Parathyroid adenoma (tissue), 2 donors: ENCODE data around the gene ABLIM1.

Source experiments
- H2AFZ ChIP-seq: fragments of 300-600 bp; sonication (generic); one replicate; pipeline ENCODE4 v1.7.0; 2017; ENCODE audit warnings: antibody characterized with exemption, mild to moderate bottlenecking
- H3K27ac ChIP-seq: fragments of 300-600 bp; sonication (generic); one replicate; pipeline ENCODE4 v1.7.0; 2017
- H3K27me3 ChIP-seq: fragments of 300-600 bp; sonication (generic); one replicate; pipeline ENCODE4 v1.7.0; 2017; ENCODE audit warnings: low read length; ENCODE audit not compliant: control insufficient read depth, insufficient read depth
- H3K36me3 ChIP-seq: fragments of 300-600 bp; sonication (generic); one replicate; pipeline ENCODE4 v1.7.0; 2017; ENCODE audit warnings: low read length; ENCODE audit not compliant: control insufficient read depth, insufficient read depth
- H3K4me1 ChIP-seq: fragments of 300-600 bp; sonication (generic); one replicate; pipeline ENCODE4 v1.7.0; 2017; ENCODE audit warnings: control low read depth
- H3K4me2 ChIP-seq: fragments of 300-600 bp; sonication (generic); one replicate; pipeline ENCODE4 v1.7.0; 2017; ENCODE audit warnings: low read length
- H3K4me3 ChIP-seq: fragments of 300-600 bp; sonication (generic); one replicate; pipeline ENCODE4 v1.7.0; 2017; ENCODE audit warnings: low read depth, low read length
- H3K79me2 ChIP-seq: fragments of 300-600 bp; sonication (generic); one replicate; pipeline ENCODE4 v1.7.0; 2017; ENCODE audit warnings: control low read depth
- H3K9ac ChIP-seq: fragments of 300-600 bp; sonication (generic); one replicate; pipeline ENCODE4 v1.7.0; 2017; ENCODE audit warnings: mild to moderate bottlenecking
- H3K9me3 ChIP-seq: fragments of 300-600 bp; sonication (generic); one replicate; pipeline ENCODE4 v1.7.0; 2017; ENCODE audit warnings: low read length; ENCODE audit not compliant: control insufficient read depth
- TF ChIP-seq, protein P1 (sequence below): fragments of 300-600 bp; sonication (generic); IDR thresholded peaks from one replicate; pipeline ENCODE4 v1.7.0; 2017; ENCODE audit warnings: antibody characterized with exemption, mild to moderate bottlenecking
- donor health status: primary hyperparathyroidism.

Gene ABLIM1

DNA sequence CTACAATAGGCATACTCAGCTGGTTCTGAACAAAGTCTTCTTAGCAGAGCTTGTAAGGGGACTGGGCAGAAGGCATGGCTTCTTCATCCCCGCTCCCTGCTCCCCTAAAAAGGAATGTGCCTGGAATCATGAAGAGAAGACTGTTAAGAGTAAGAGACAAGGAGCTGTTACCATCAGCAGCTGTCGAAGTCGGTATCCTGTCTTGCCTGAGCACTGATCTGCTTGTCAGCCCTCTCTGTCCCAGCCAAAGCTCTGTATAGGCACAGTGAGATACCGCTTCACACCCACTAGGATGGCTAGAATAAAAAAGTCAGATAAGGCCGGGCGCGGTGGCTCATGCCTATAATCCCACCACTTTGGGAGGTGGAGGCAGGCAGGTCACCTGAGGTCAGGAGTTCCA, 2.4 kb downstream of the ABLIM1 start:
- TF ChIP-seq, protein P1, sequence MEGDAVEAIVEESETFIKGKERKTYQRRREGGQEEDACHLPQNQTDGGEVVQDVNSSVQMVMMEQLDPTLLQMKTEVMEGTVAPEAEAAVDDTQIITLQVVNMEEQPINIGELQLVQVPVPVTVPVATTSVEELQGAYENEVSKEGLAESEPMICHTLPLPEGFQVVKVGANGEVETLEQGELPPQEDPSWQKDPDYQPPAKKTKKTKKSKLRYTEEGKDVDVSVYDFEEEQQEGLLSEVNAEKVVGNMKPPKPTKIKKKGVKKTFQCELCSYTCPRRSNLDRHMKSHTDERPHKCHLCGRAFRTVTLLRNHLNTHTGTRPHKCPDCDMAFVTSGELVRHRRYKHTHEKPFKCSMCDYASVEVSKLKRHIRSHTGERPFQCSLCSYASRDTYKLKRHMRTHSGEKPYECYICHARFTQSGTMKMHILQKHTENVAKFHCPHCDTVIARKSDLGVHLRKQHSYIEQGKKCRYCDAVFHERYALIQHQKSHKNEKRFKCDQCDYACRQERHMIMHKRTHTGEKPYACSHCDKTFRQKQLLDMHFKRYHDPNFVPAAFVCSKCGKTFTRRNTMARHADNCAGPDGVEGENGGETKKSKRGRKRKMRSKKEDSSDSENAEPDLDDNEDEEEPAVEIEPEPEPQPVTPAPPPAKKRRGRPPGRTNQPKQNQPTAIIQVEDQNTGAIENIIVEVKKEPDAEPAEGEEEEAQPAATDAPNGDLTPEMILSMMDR: no peak
- Histone ChIP-seq H3K9me3 (no peaks in the 10 kb centered on the region), H3K36me3 (no peaks in the 10 kb centered on the region), H3K9ac (no peak overlapping the region), H2AFZ (no peak overlapping the region), H3K79me2 (peaks cover 5% of the 10 kb centered on the region), H3K27me3 (no peaks in the 10 kb centered on the region), H3K4me1 (peaks cover 7% of the 10 kb centered on the region), H3K4me2 (peak overlapping the region; percentile 31), H3K27ac (no peak overlapping the region), H3K4me3 (no peak overlapping the region)

DNA sequence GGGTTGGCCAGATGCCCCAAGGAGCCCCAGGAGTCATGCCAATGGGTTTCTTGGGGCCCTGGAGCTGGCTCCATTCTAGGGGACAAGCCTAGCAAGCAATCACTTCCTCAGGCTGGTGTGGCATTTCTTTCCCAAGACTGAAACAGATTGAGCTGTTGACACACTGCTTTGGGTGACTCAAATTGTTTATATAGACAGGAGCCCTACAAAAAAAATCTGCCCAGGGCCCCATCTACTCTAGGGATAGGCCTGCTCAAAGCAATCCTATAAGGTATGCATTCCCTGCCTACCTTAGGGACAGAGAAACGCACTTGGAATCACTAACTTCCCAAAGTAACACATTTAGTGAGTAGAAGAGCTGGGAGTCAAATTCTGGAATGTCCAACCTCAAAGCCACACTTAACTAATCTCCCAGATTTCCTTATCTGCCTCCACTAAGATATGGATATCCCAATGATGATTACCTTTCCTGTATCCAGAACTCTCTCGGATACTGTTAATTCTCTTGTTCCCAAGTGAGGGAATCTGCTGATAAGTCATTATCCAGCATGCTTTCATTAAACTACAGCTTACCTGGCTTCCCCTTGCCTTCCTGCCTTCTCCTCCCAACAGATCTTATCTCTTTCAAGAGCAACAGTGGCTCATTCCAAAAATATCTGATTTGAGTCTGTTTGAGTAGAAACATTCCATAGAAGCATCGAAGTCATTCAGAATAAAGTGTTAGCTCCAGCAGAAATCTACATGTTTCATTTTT, 3.1 kb downstream of the ABLIM1 start:
- TF ChIP-seq, protein P1: no peak
- Histone ChIP-seq H2AFZ (no peak overlapping the region), H3K36me3 (no peaks in the 10 kb centered on the region), H3K79me2 (peaks cover 5% of the 10 kb centered on the region), H3K27ac (no peak overlapping the region), H3K9me3 (no peaks in the 10 kb centered on the region), H3K27me3 (no peaks in the 10 kb centered on the region), H3K4me1 (peaks cover 7% of the 10 kb centered on the region), H3K4me3 (no peak overlapping the region), H3K9ac (no peak overlapping the region), H3K4me2 (peak overlapping the region; percentile 31)

DNA sequence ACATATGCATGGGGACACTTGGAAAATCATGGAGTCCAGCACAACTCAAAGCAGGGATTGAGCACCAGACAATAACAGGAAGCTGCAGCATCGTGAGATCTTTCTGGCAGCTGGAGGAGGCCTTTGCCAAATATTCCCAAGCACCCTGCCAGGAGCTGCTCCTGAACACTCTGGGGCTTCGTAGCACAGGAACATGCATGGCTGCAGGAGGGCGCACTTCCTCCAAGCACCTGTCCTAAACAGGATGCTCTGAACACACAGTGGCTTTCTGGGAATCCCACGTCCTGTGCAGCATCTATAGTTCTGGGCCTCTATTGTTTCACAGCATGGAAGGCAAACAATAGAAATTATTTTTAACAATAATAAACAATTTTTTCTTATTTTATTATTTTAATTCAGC, 4.1 kb downstream of the ABLIM1 start:
- Histone ChIP-seq H3K4me2 (no peak overlapping the region), H3K9me3 (no peaks in the 10 kb centered on the region), H3K79me2 (peaks cover 5% of the 10 kb centered on the region), H3K4me1 (peaks cover 7% of the 10 kb centered on the region), H3K4me3 (no peak overlapping the region), H3K9ac (no peak overlapping the region), H3K36me3 (no peaks in the 10 kb centered on the region), H3K27ac (no peak overlapping the region), H2AFZ (no peak overlapping the region), H3K27me3 (no peaks in the 10 kb centered on the region)
- TF ChIP-seq, protein P1: no peak

DNA sequence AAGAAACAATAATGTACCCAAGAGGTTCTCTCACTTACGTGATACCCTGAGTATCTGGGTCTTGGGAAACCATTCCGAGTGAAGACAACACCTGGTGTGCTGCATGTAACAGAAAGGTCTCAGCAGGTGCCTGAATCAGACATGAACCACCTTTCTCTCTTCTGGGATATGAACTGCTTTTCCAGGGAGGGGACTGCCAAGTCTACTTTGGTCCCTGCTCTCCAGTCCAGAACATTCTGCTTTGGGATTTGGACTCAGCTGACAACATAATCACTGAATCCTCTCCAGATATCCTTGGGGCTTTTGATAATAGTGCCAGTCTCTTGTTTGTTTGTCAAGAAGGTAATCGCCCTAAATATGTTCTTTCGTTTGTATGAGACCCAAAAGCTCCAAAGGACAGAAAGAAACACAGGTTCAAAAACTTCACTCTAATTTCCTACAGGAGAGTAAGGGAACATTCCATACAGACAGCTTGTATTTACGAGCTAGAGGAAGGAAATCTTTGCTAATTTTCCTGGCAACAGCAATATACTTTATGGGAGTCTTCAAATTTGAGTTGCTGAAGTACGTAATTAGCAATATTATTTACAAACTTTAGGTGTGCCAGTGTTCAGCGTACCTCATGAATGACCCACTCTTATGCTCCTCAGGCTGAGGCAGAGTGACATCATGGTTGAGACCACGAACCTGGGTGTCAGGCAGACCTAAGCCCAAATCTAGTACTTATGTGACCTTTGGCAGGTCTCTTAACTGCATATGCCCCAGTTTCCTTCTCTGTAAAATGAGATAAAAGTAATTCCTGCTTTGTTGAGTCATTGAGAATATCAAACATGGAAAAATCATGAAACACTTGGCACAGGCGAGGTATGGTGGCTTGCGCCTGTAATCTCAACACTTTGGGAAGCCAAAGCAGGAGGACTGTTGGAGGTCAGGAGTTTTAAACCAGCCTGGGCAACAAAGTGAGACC, 5.4 kb downstream of the ABLIM1 start:
- Histone ChIP-seq H3K4me1 (peaks cover 7% of the 10 kb centered on the region), H2AFZ (no peak overlapping the region), H3K27me3 (no peaks in the 10 kb centered on the region), H3K4me2 (no peak overlapping the region), H3K9me3 (no peaks in the 10 kb centered on the region), H3K36me3 (no peaks in the 10 kb centered on the region), H3K27ac (no peak overlapping the region), H3K79me2 (peaks cover 5% of the 10 kb centered on the region), H3K9ac (no peak overlapping the region), H3K4me3 (no peak overlapping the region)
- TF ChIP-seq, protein P1: no peak
